ENCODE measurements around the gene C2orf92. TPM values are rescaled to one million over a fixed set of nuclear protein-coding genes. Genes with fewer than 3 reads are reported as not detected.

C2orf92 gene
- total and polyA plus RNA-seq, 2 donors (not counting 3 experiments of a cell fraction or from before 2014, with no cell fraction given), result 1.8 to 7.9 TPM

- H3K27me3 ChIP-seq (ENCODE audit: control insufficient read depth in 2 of 2, insufficient read depth in 2 of 2, low read length in 2 of 2), result no peaks in the 10 kb centered on the region
- H3K79me2 ChIP-seq (ENCODE audit: control insufficient read depth, insufficient read depth, low read length), result no peaks in the 10 kb centered on the region
- H3K9me1 ChIP-seq (replicated peaks; ENCODE audit: control insufficient read depth, extremely low read depth, insufficient read depth, low read length), result no peaks in the 10 kb centered on the region
- BruUV-seq (replicated peaks), result no TSS peak
- TF ChIP-seq JUN (IDR thresholded peaks at IDR 0.05; ENCODE audit: borderline replicate concordance, insufficient read depth, insufficient read length, low read depth) (no peak), POLR2AphosphoS5 (IDR thresholded peaks at IDR 0.05; ENCODE audit: insufficient read depth, low read depth, low read length) (no peak), GATA2 (IDR thresholded peaks at IDR 0.05; ENCODE audit: insufficient read depth, insufficient read length, low read depth, low read length) (no peak), EZH2 (IDR thresholded peaks at IDR 0.05; ENCODE audit: borderline replicate concordance, low read depth, low read length, severe bottlenecking) (no peak), POLR2A (IDR thresholded peaks at IDR 0.05; ENCODE audit: low read depth, low read length) (no peak), MYC (IDR thresholded peaks at IDR 0.05; ENCODE audit: low read depth, low read length) (no peak), FOS (IDR thresholded peaks at IDR 0.05; ENCODE audit: borderline replicate concordance, insufficient read depth, low read length) (no peak), CTCF (IDR thresholded peaks at IDR 0.05; ENCODE audit: extremely low read depth in 1 of 2, insufficient read depth in 1 of 2, low read depth in 1 of 2, low read length in 2 of 2) (no peak), MAX (IDR thresholded peaks at IDR 0.05; ENCODE audit: insufficient read depth, insufficient read length) (no peak)
- no peak overlapping the region for H3K9ac ChIP-seq (replicated peaks; ENCODE audit: extremely low read depth, insufficient read depth, low read length)
- dilution Hi-C loops (cut with MboI; ENCODE audit: extremely low pct_ligation_motif_present, low sequenced_read_pairs), result no loop called here
- no peaks in the 10 kb centered on the region for H3K9me3 ChIP-seq (replicated peaks; ENCODE audit: control insufficient read depth, insufficient read depth, low read length)
- CTCF ChIA-PET, result interaction anchor here (1.5 kb wide), 2 partner anchors 9 to 27 kb away, joined by 4 to 8 read pairs; partner anchors contain the start of gene ACTR1B
- peaks cover 17% of the 10 kb centered on the region for H3K4me1 ChIP-seq (ENCODE audit: control insufficient read depth, extremely low read depth, insufficient read depth, low read length)
- H3K36me3 ChIP-seq (ENCODE audit: control insufficient read depth in 2 of 2, extremely low read depth in 1 of 2, insufficient read depth in 2 of 2, low read length in 2 of 2), result no peaks in the 10 kb centered on the region
- H4K20me1 ChIP-seq (replicated peaks; ENCODE audit: control insufficient read depth, extremely low read depth, insufficient read depth, low read length), result no peaks in the 10 kb centered on the region
- H2AFZ ChIP-seq (ENCODE audit: low read depth, low read length), result no peak overlapping the region
- no peak for DNase-seq (ENCODE audit: low read depth, low spot score)
- FAIRE-seq, result no peak
- no peak overlapping the region for H3K4me3 ChIP-seq (replicated peaks in 1 of 3; ENCODE audit: insufficient read depth in 1 of 3, low read depth in 1 of 3, low read length in 3 of 3)
- H3K4me2 ChIP-seq (ENCODE audit: insufficient read depth, low read length), result no peak overlapping the region
- POLR2A ChIA-PET, result no interaction called here
- intact Hi-C loops (cut with micrococcal nuclease), result no loop called here
- no peak overlapping the region for H3K27ac ChIP-seq (ENCODE audit: insufficient read depth, low read depth, low read length)
Observed at GRCh38 chr2:97673182-97673914, 3.8 kb downstream of the C2orf92 start.

Measured in endothelial cell of umbilical vein (primary cell).